ENCODE data around the gene WIZ.
"Not testable (repeated sequence)": the region's sequence is repeated elsewhere in the genome, so short reads cannot be mapped to it uniquely, and the experiment has no call there.

Gene WIZ

DNA sequence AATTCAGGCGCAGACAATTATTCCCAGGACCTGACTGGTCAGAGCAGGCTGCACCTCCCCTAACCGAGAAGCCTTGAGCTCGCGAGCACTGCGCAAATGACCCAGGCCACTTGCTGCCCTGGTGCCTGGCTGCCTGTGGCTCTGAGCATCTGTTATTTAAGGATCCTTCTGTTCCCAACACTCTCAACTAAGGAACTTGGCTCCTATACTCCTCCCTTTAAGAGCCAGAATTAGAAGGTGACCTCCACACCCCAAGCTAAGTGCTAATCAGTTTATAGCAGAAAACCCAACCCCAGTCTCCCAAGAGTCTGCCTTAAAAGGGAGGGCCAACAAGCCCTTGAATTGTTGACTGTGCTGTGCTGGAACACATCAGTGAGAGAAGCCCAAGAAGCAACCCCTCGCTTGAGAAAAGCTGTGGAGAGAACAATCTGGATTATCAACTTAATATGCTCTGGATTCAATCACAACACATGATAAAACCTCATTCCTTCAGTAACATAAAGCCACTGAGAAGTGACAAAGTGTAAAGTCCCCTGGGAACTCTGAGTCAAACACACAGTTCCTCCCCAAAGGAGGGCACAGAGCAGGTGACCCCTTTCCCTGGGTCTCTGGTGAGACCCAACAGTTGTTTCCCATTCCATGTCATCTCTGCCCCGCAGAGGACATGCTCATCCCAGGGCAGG is 45.5 kb downstream of the WIZ start:
- DNase-seq (ENCODE audit: insufficient read length, low spot score) (no peak), FAIRE-seq (no peak)
- TF ChIP-seq POLR2A (IDR thresholded peaks at IDR 0.05; ENCODE audit: low read depth, low read length): no peak

- TF ChIP-seq POLR2A (IDR thresholded peaks at IDR 0.05; ENCODE audit: low read depth, low read length): no peak
- FAIRE-seq (no peak), DNase-seq (ENCODE audit: insufficient read length, low spot score) (no peak)
Measured at GRCh38 chr19:15403151-15403531, 46.6 kb downstream of the WIZ start.

DNA sequence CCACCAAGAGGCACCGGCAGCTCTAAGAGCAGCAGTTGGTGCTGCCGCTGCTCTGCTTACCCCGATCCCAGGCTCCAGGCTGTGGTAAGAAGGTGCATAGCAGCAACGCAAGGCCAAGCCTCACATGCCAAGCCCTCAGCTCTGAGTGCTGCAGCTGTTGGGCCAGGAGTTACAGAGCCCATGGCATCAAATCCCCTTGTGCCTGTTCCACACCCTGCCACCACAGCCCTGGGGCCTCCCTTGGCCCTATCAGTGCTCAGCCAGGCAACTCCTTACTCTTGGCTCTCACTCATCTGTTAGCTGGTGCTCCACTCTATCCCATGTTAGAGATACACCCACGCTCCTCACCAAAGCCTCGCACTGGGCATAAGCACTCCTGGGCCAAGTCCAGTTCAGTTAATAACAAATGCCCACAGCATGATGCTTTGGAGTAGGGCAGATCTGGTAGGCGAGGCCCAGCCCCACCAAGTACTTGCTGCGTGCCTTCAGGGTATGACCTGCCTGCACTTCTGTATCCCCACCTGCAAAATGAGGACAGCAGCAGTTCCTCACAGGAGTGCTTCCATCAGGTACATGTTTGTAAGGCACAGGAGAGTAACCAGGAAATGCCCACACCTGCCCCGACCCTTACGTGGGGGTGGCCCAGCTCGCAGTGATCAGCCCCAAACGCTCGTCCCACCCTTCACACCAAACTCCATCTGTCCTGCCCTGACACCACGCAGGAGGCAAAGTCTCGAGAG is 47.2 kb downstream of the WIZ start:
- TF ChIP-seq POLR2A (IDR thresholded peaks at IDR 0.05; ENCODE audit: low read depth, low read length): no peak
- FAIRE-seq: no peak
- no peak for DNase-seq (ENCODE audit: insufficient read length, low spot score)

GRCh38 chr19:15401397-15401710 is 48.4 kb downstream of the WIZ start:
- DNase-seq (ENCODE audit: insufficient read length, low spot score): no peak
- no peak for FAIRE-seq
- TF ChIP-seq POLR2A (IDR thresholded peaks at IDR 0.05; ENCODE audit: low read depth, low read length): no peak

- TF ChIP-seq POLR2A (IDR thresholded peaks at IDR 0.05; ENCODE audit: low read depth, low read length): no peak
- DNase-seq (ENCODE audit: insufficient read length, low spot score) (no peak), FAIRE-seq (no peak)
Measured at GRCh38 chr19:15400521-15401396, 49.0 kb downstream of the WIZ start.

- no peak for TF ChIP-seq POLR2A (IDR thresholded peaks at IDR 0.05; ENCODE audit: low read depth, low read length)
- FAIRE-seq (no peak), DNase-seq (ENCODE audit: insufficient read length, low spot score) (no peak)
Measured at GRCh38 chr19:15399635-15400034, 50.1 kb downstream of the WIZ start.

GRCh38 chr19:15399234-15399515 is 50.6 kb downstream of the WIZ start:
- FAIRE-seq (no peak), DNase-seq (ENCODE audit: insufficient read length, low spot score) (no peak)
- no peak for TF ChIP-seq POLR2A (IDR thresholded peaks at IDR 0.05; ENCODE audit: low read depth, low read length)

- no peak for TF ChIP-seq POLR2A (IDR thresholded peaks at IDR 0.05; ENCODE audit: low read depth, low read length)
- DNase-seq (ENCODE audit: insufficient read length, low spot score): no peak
- no peak for FAIRE-seq
Measured at GRCh38 chr19:15398501-15399233, 51.1 kb downstream of the WIZ start.

DNA sequence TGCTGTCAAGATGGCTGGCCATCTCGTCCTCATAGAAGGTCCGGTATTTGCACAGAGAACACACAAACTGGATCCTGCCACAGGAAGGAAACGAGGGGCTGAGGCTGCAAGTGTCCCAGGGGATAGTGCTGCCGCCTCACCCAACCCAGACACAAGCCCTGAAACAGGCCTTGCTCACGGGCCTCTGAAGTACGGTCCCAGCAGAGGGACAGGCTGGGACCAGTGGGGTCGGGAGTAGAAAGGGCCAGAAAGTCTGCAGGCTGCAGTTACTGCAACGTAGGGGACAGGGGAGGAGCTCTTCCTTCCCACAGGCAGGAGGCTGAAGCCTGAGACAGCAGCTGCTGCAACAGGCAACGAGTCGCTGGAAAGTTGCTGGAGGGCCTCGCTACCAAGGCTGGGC is 52.0 kb downstream of the WIZ start:
- no peak for TF ChIP-seq POLR2A (IDR thresholded peaks at IDR 0.05; ENCODE audit: low read depth, low read length)
- FAIRE-seq (no peak), DNase-seq (ENCODE audit: insufficient read length, low spot score) (no peak)

- TF ChIP-seq POLR2A (IDR thresholded peaks at IDR 0.05; ENCODE audit: low read depth, low read length): no peak
- DNase-seq (ENCODE audit: insufficient read length, low spot score): no peak
- no peak for FAIRE-seq
Measured at GRCh38 chr19:15397236-15397635, 52.5 kb downstream of the WIZ start.

- no peak for FAIRE-seq
- DNase-seq (ENCODE audit: insufficient read length, low spot score): no peak
- TF ChIP-seq POLR2A (IDR thresholded peaks at IDR 0.05; ENCODE audit: low read depth, low read length): no peak
Measured at GRCh38 chr19:15396436-15396835, 53.3 kb downstream of the WIZ start.

DNA sequence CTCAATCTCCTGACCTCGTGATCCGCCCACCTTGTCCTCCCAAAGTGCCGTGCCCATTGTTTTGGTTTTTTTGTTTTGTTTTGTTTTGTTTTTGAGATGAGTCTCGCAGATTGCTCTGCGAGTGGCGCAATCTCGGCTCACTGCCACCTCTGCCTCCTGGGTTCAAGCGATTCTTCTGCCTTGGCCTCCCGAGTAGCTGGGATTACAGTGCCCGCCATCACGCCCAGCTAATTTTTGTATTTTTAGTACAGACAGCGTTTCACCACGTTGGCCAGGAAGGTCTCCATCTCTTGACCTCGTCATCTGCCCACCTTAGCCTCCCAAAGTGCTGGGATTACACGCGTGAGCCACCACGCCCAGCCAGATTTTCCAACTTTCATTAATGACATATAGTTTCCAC is 54.5 kb downstream of the WIZ start:
- DNase-seq (ENCODE audit: insufficient read length, low spot score); FAIRE-seq: not testable (repeated sequence)

DNA sequence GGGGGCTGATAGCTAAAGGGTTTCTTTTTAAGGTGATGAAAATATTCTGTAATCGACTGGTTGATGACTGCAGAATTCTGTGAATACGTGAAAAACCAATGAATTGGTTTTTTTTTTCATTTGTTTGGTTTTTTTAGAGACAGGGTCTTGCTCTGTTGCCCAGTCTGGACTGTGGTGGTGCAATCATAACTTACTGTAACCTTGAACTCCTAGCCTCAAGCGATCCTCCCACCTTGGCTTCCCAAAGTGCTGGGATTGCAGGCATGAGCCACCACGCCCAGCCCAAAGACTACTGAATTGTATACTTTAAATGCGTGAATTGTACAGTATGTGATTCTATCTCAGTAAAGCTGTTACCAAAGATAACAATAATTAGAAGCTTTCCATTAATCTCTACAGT is 55.3 kb downstream of the WIZ start:
- no peak for TF ChIP-seq POLR2A (IDR thresholded peaks at IDR 0.05; ENCODE audit: low read depth, low read length)
- DNase-seq (ENCODE audit: insufficient read length, low spot score): no peak
- no peak for FAIRE-seq

DNA sequence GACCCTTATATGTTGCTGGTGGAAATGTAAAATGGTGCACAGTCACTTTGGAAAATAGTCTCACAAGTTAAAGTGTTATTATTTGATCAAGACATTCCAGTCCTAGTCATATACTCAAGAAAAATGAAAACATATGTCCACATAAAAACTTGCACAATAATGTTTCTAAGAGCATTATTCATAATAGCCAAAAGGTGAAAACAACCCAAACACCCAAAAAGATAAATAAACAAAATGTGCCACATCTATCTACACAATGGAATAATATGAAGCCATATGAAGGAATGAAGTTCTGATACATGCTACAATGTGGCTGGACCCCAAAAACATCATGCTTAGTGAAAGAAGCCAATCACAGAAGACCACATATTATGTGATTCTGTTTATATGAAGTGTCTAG is 55.8 kb downstream of the WIZ start:
- no peak for TF ChIP-seq POLR2A (IDR thresholded peaks at IDR 0.05; ENCODE audit: low read depth, low read length)
- FAIRE-seq (no peak), DNase-seq (ENCODE audit: insufficient read length, low spot score) (no peak)
